Measurements from ENCODE around the gene SCG3. TPM values are rescaled to one million over a fixed set of nuclear protein-coding genes. Genes with fewer than 3 reads are reported as not detected.

SCG3 gene
- total RNA-seq, 1 donor from 2014 or later: not detected

GRCh38 chr15:51737522-51738305 lies 56.4 kb downstream of the SCG3 start, which contains the start of gene LYSMD2:
LYSMD2 (minus strand) TSS chr15:51737655; CDS start chr15:51737622, 33 bp downstream.
- peaks cover 49% of the 10 kb centered on the region for H3K4me1 Mint-ChIP-seq
- no peaks in the 10 kb centered on the region for H3K9me3 Mint-ChIP-seq
- peak within 1 kb of the TSS; percentile 93 for H3K27ac Mint-ChIP-seq
- no peak for TF ChIP-seq CTCF (IDR thresholded peaks at IDR 0.05)
- ATAC-seq (ENCODE audit: low read depth): peak; percentile 49
- H3K27me3 Mint-ChIP-seq: no peaks in the 10 kb centered on the region
- DNase-seq: peak; percentile 75
- peaks cover 25% of the 10 kb centered on the region for H3K36me3 Mint-ChIP-seq (ENCODE audit: low read depth)
- CTCF ChIA-PET: interaction anchor here (0.6 to 4.3 kb wide), 7 partner anchors 10 to 88 kb away, joined by 3 to 58 read pairs (median 4); no protein-coding TSS in a partner anchor
- intact Hi-C loops (cut with micrococcal nuclease): loop anchor here (2.0 to 10.0 kb wide), 6 partner anchors 90 to 1383 kb away; partner anchors contain the start of genes GABPB1, MAPK6 and TMOD3
- peak within 1 kb of the TSS; percentile 90 for H3K4me3 Mint-ChIP-seq
- POLR2A ChIA-PET: interaction anchor here (0.6 to 4.1 kb wide), 18 partner anchors 9 to 1387 kb away, joined by 3 to 98 read pairs (median 5); partner anchors contain the start of gene TMOD2

GRCh38 chr15:51738553-51738952 lies 57.2 kb downstream of the SCG3 start:
- H3K4me1 Mint-ChIP-seq: peaks cover 41% of the 10 kb centered on the region

GRCh38 chr15:51739061-51739712 lies 57.9 kb downstream of the SCG3 start:
- Mint-ChIP-seq H3K4me1 (peaks cover 35% of the 10 kb centered on the region), H3K4me3 (peak overlapping the region; percentile 15), H3K36me3 (ENCODE audit: low read depth) (peaks cover 14% of the 10 kb centered on the region), H3K27ac (peak overlapping the region; percentile 93), H3K9me3 (no peaks in the 10 kb centered on the region), H3K27me3 (no peaks in the 10 kb centered on the region)
- intact Hi-C loops (cut with micrococcal nuclease): loop anchor here (5.0 to 10.0 kb wide), 5 partner anchors 88 to 1384 kb away; partner anchors contain the start of genes GABPB1 and TMOD3
- DNase-seq (no peak), ATAC-seq (ENCODE audit: low read depth) (no peak)
- CTCF ChIA-PET: interaction anchor here (0.6 to 4.3 kb wide), 4 partner anchors 10 to 89 kb away, joined by 3 to 58 read pairs (median 10); no protein-coding TSS in a partner anchor
- POLR2A ChIA-PET: interaction anchor here (1.0 to 4.1 kb wide), 4 partner anchors 12 to 37 kb away, joined by 3 to 98 read pairs (median 4); partner anchors contain the start of gene TMOD2
- no peak for TF ChIP-seq CTCF (IDR thresholded peaks at IDR 0.05)

More at GRCh38 chr15:51738553-51738952, 57.2 kb downstream of the SCG3 start:
- intact Hi-C loops (cut with micrococcal nuclease): loop anchor here (5.0 to 10.0 kb wide), 5 partner anchors 89 to 1384 kb away; partner anchors contain the start of genes GABPB1 and TMOD3
- no peak for DNase-seq
- ChIA-PET POLR2A (interaction anchor here (0.6 to 4.1 kb wide), 9 partner anchors 12 to 1388 kb away, joined by 3 to 98 read pairs (median 4); partner anchors contain the start of gene TMOD2), CTCF (interaction anchor here (0.6 to 4.3 kb wide), 9 partner anchors 10 to 89 kb away, joined by 3 to 58 read pairs (median 3); no protein-coding TSS in a partner anchor)
- ATAC-seq (ENCODE audit: low read depth): no peak
- Mint-ChIP-seq H3K27ac (peak overlapping the region; percentile 93), H3K9me3 (no peaks in the 10 kb centered on the region), H3K36me3 (ENCODE audit: low read depth) (peaks cover 17% of the 10 kb centered on the region), H3K4me3 (peak overlapping the region; percentile 89), H3K27me3 (no peaks in the 10 kb centered on the region)
- no peak for TF ChIP-seq CTCF (IDR thresholded peaks at IDR 0.05)

- ChIA-PET POLR2A (interaction anchor here (0.6 to 5.5 kb wide), 3 partner anchors 9 to 18 kb away, joined by 3 to 98 read pairs (median 6); partner anchors contain the start of gene LYSMD2), CTCF (interaction anchor here (1.0 to 3.5 kb wide), 2 partner anchors 11 to 27 kb away, joined by 3 to 17 read pairs; no protein-coding TSS in a partner anchor)
- intact Hi-C loops (cut with micrococcal nuclease): no loop called here
- Mint-ChIP-seq H3K4me3 (no peak overlapping the region), H3K9me3 (no peaks in the 10 kb centered on the region), H3K27ac (peak overlapping the region; percentile 1), H3K36me3 (ENCODE audit: low read depth) (peaks cover 3% of the 10 kb centered on the region), H3K27me3 (no peaks in the 10 kb centered on the region), H3K4me1 (peaks cover 37% of the 10 kb centered on the region)
- ATAC-seq (ENCODE audit: low read depth) (no peak), DNase-seq (no peak)
- no peak for TF ChIP-seq CTCF (IDR thresholded peaks at IDR 0.05)
Measured at GRCh38 chr15:51749307-51749706, 68.0 kb downstream of the SCG3 start.

All from activated B cell treated with CpG ODN at 0.5 μM for 24 hours (primary cell).